Breast epithelium (tissue), 4 donors: ENCODE data around the gene GAPDHS. TPM values are rescaled to one million over a fixed set of nuclear protein-coding genes. Genes with fewer than 3 reads are reported as not detected.

Source experiments
- DNase-seq, 2 donors: peaks; one replicate each; pipeline ENCODE4 v3.0.0-alpha.2; 2019; ENCODE audit warnings: low spot score in 2 of 2
- H3K27ac ChIP-seq, 2 donors: fragments of 200-600 bp; sonication (generic) in 1 of 2; one replicate each; pipeline ENCODE4 v1.5.1; 2016 to 2019; ENCODE audit warnings: mild to moderate bottlenecking in 1 of 2
- H3K27me3 ChIP-seq, 2 donors: fragments of 200-600 bp; sonication (generic) in 1 of 2; one replicate each; pipeline versions ENCODE4 v1.5.1 to v1.6.0; 2017 to 2019; ENCODE audit warnings: control low read depth in 1 of 2, mild to moderate bottlenecking in 1 of 2
- H3K36me3 ChIP-seq: fragments of 200-600 bp; one replicate; pipeline ENCODE4 v1.5.1; 2019
- H3K4me1 ChIP-seq, 2 donors: fragments of 200-600 bp; sonication (generic); one replicate each; pipeline ENCODE4 v1.5.1; 2016 to 2019; ENCODE audit warnings: control low read depth in 1 of 2
- H3K4me3 ChIP-seq, 3 donors: fragments of 200-600 bp; sonication (generic); 1 replicate in 2 of 3; 2 replicates in 1 of 3; pipeline ENCODE4 v1.5.1; 2016 to 2019; ENCODE audit warnings: mild to moderate bottlenecking in 3 of 3, moderate library complexity in 2 of 3
- H3K9me3 ChIP-seq, 2 donors: fragments of 200-600 bp; sonication (generic) in 1 of 2; one replicate each; pipeline ENCODE4 v1.5.1; 2016 to 2019; ENCODE audit warnings: control low read depth in 1 of 2
- POLR2A ChIP-seq: fragments of 450-650 bp; IDR thresholded peaks from one replicate; pipeline ENCODE4 v1.6.1; 2016; ENCODE audit warnings: antibody characterized with exemption, mild to moderate bottlenecking, moderate library complexity
- POLR2AphosphoS5 ChIP-seq, 3 donors: sonication (generic); formaldehyde crosslinking; IDR thresholded peaks; one replicate each; pipeline ENCODE4 v1.6.1; 2017; ENCODE audit warnings: antibody characterized with exemption in 3 of 3
- intact Hi-C: fragments of 100-400 bp; cut with DNase I; formaldehyde crosslinking; loops from one replicate; pipeline ENCODE4 v1.15.1; 2023; ENCODE audit warnings: low total_unique reads
- total RNA-seq, 3 donors: library from RNA; depleted of rRNA; stranded (reverse); fragments of >200 nt; gene quantifications; one replicate each; pipeline ENCODE4 v1.1.0, GENCODE V29; 2016
- TF ChIP-seq, protein P1 (sequence below), 3 donors: fragments of 450-650 bp; IDR thresholded peaks; one replicate each; pipeline ENCODE4 v1.5.1; 2016 to 2017; ENCODE audit warnings: antibody characterized with exemption in 3 of 3, mild to moderate bottlenecking in 3 of 3, moderate library complexity in 3 of 3

GAPDHS gene
- total RNA-seq, 3 donors from 2014 or later: not detected

DNA sequence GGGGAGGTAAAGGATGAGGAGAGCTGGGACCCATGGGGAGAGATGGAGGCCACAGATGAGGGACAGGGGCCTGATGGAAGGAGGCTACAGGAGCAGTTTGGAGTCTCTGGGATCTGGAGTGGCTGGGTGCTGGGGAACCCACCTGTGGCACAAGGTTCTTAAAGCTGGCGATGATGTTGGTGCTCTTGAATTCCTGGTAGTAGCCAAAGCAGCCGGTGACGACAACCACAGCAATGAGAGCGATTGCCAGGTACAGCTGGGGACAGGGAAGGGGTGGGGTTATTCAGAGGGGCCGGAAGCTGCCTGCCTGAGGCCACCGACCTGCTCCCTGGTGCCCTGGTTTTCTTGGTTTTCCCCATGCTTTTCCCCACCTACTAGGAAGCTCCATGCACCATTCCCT lies 27.4 kb downstream of the GAPDHS start:
- Histone ChIP-seq H3K27ac (no peak overlapping the region), H3K27me3 (peaks cover 3 to 44% of the 10 kb centered on the region in 2 donors), H3K4me3 (no peak overlapping the region), H3K36me3 (no peaks in the 10 kb centered on the region), H3K9me3 (no peaks in the 10 kb centered on the region), H3K4me1 (no peaks in the 10 kb centered on the region)
- intact Hi-C loops: no loop called here
- TF ChIP-seq POLR2AphosphoS5 (IDR thresholded peaks at IDR 0.05) (no peak), POLR2A (no peak)
- TF ChIP-seq, protein P1, sequence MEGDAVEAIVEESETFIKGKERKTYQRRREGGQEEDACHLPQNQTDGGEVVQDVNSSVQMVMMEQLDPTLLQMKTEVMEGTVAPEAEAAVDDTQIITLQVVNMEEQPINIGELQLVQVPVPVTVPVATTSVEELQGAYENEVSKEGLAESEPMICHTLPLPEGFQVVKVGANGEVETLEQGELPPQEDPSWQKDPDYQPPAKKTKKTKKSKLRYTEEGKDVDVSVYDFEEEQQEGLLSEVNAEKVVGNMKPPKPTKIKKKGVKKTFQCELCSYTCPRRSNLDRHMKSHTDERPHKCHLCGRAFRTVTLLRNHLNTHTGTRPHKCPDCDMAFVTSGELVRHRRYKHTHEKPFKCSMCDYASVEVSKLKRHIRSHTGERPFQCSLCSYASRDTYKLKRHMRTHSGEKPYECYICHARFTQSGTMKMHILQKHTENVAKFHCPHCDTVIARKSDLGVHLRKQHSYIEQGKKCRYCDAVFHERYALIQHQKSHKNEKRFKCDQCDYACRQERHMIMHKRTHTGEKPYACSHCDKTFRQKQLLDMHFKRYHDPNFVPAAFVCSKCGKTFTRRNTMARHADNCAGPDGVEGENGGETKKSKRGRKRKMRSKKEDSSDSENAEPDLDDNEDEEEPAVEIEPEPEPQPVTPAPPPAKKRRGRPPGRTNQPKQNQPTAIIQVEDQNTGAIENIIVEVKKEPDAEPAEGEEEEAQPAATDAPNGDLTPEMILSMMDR (IDR thresholded peaks at IDR 0.05): no peak
- DNase-seq: no peak

DNA sequence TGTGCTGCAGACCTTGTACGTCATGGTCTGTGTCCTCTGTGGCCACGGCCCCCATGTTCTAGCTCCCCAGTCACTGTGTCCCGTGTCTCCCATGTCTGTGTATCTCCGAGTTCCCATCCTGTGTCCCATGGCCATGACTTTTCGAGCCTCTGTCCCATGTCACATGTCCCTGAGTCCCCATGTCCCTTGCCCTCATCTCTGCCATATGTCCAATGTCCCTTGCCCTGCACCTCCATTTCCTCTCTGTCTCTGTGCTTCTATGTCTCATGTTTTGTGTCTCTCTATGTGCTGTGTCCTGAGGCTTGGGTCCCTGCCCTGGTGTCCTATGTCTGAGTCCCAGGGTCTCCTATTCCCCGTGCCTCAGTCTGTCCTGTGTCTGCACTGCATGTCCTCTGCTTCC lies 28.2 kb downstream of the GAPDHS start:
- H3K4me1 ChIP-seq: no peaks in the 10 kb centered on the region
- H3K36me3 ChIP-seq: no peaks in the 10 kb centered on the region
- H3K27me3 ChIP-seq: peaks cover 3 to 44% of the 10 kb centered on the region in 2 donors
- no peak for DNase-seq
- intact Hi-C loops: no loop called here
- TF ChIP-seq POLR2A (no peak), POLR2AphosphoS5 (IDR thresholded peaks at IDR 0.05) (no peak)
- TF ChIP-seq, protein P1 (IDR thresholded peaks at IDR 0.05): no peak
- no peak overlapping the region for H3K27ac ChIP-seq
- no peak overlapping the region for H3K4me3 ChIP-seq
- no peaks in the 10 kb centered on the region for H3K9me3 ChIP-seq

DNA sequence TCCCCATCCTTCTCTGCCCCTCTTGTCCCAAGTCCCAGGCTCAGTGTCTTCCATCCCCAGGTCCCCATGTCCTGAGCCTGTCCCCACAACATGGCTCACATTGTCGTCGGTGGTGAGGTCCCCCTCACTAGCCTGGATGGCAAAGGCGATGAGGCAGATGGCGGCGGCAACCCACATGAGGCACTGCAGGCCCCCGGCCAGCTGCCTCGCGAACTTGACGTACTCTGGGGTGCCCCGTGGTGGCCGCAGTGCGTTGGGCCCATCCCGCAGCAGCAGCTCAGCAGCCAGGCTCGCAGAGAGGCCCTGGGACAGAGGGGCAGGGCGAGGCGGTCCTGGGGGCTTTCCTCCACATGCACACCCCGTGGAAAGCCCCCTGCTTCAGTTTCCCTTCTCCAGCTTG lies 29.1 kb downstream of the GAPDHS start:
- TF ChIP-seq POLR2A (no peak), POLR2AphosphoS5 (IDR thresholded peaks at IDR 0.05) (no peak)
- TF ChIP-seq, protein P1 (IDR thresholded peaks at IDR 0.05): no peak
- DNase-seq: no peak
- Histone ChIP-seq H3K27ac (no peak overlapping the region), H3K27me3 (peaks cover 3 to 44% of the 10 kb centered on the region in 2 donors), H3K9me3 (no peaks in the 10 kb centered on the region), H3K36me3 (no peaks in the 10 kb centered on the region), H3K4me3 (no peak overlapping the region), H3K4me1 (no peaks in the 10 kb centered on the region)
- intact Hi-C loops: no loop called here

DNA sequence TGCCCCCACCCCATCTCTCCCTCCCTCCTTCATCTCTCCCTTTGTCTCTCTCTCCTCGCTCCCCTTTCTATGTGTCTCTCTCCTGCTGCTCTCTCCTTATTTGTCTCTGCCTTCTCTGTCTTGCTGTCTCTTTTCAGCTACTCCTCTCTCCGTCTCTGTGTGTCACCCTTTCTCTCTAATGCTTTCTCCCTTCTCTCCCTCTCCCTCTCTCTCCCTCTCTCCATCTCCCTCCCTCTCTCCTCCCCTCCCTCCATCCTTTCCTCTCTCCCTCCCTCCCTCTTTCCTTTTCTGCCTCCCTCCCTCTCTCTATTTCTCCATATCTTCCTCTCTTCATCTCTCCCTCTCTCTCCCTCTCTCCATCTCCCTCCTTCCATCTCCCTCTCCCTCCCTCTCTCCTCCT lies 29.5 kb downstream of the GAPDHS start:
- intact Hi-C loops: no loop called here
- TF ChIP-seq POLR2A (no peak), POLR2AphosphoS5 (IDR thresholded peaks at IDR 0.05) (no peak)
- TF ChIP-seq, protein P1 (IDR thresholded peaks at IDR 0.05): no peak
- H3K9me3 ChIP-seq: no peaks in the 10 kb centered on the region
- DNase-seq: no peak
- no peaks in the 10 kb centered on the region for H3K4me1 ChIP-seq
- no peak overlapping the region for H3K4me3 ChIP-seq
- peaks cover 0 to 44% of the 10 kb centered on the region in 2 donors for H3K27me3 ChIP-seq
- no peaks in the 10 kb centered on the region for H3K36me3 ChIP-seq
- H3K27ac ChIP-seq: no peak overlapping the region

DNA sequence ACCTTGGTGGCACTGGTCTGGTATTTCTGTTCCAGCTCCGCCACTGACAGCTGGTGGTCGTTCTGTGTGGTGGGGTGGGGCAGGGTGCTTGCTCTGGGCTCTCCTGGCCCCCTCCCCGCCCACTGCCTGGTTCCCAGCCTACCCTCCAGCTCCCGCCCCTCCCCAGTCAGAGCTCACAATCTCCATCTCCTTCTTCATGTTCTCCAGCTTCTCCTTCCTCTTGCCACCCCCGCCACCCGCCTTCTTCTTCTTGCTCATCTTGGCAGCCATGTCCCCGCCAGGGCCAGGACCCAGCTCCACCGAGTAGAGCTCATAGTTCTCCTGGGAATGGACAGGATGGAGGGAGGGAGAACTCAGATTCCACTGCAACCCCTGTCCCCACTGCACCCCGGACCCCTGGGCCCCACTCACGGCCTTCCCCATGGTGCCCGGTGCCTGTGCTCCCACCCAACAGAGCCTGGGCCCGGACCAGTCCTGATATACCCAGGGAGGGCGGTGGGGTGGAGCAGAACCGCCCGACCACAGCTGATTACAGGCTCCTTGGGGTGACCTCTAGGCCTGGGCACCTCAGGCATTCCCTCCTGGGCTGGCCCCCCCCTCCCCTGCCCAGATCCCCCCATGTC lies 30.1 kb downstream of the GAPDHS start, which contains the start of gene ATP4A:
Gene ATP4A, minus strand, starts transcription at position 452 of the 623 bp plus-strand sequence. Its CDS starts 29 bp downstream, at position 423.
- H3K36me3 ChIP-seq: no peaks in the 10 kb centered on the region
- H3K4me1 ChIP-seq: no peaks in the 10 kb centered on the region
- no peak for TF ChIP-seq POLR2A
- TF ChIP-seq POLR2AphosphoS5 (IDR thresholded peaks at IDR 0.05): no peak
- TF ChIP-seq, protein P1 (IDR thresholded peaks at IDR 0.05): no peak
- H3K27ac ChIP-seq: no peak within 1 kb of the TSS
- DNase-seq: no peak
- H3K27me3 ChIP-seq: peaks cover 0 to 41% of the 10 kb centered on the region in 2 donors
- no peak within 1 kb of the TSS for H3K4me3 ChIP-seq
- no peaks in the 10 kb centered on the region for H3K9me3 ChIP-seq
- intact Hi-C loops: no loop called here
